HepG2 (cell line): ENCODE measurements around the gene THADA.

Experiments used
- EZH2 ChIP-seq: conservative IDR thresholded peaks from 2 replicates; pipeline ENCODE4 v1.6.1; 2012; ENCODE audit warnings: mild to moderate bottlenecking, low read depth, low read length, moderate library complexity
- MTA1 ChIP-seq: sonication (generic); formaldehyde crosslinking; IDR thresholded peaks from 2 replicates; pipeline ENCODE4 v1.4.0; 2020; ENCODE audit warnings: missing genetic modification reagents, mild to moderate bottlenecking, borderline replicate concordance
- POLR2A ChIP-seq, 2 experiments: IDR thresholded peaks; 2 replicates each; pipeline ENCODE4 v1.6.1; 2011; ENCODE audit warnings: low read depth in 2 of 2, low read length in 2 of 2, mild to moderate bottlenecking in 1 of 2, moderate library complexity in 1 of 2; ENCODE audit not compliant: insufficient read depth in 1 of 2
- SIN3A ChIP-seq: IDR thresholded peaks from 2 replicates; pipeline ENCODE4 v1.6.1; 2011; ENCODE audit warnings: low read depth, mild to moderate bottlenecking, control low read depth, low read length, borderline replicate concordance
- TF ChIP-seq, protein P1 (sequence below): sonication (generic); formaldehyde crosslinking; IDR thresholded peaks from 2 replicates; pipeline ENCODE4 v1.4.0; 2020; ENCODE audit warnings: missing genetic modification reagents

DNA sequence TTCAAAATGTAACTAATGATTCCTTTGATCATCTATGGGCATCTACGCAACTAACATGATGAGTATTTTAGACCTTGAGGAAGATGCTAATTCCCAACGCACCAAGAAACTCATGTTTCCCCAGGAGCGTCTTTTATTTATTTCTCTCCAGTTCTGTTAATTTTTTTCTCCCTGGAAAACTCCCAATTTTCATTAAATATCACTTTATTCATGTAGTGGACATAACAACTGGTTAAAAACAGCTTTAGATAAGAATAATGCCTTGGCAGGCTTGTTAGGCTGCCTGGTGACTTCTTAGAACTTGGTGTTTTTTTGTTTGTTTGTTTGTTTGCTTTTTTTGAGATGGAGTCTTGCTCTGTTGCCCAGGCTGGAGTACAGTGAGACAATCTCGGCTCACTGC, 306.5 kb downstream of the THADA start:
- TF ChIP-seq, protein P1, sequence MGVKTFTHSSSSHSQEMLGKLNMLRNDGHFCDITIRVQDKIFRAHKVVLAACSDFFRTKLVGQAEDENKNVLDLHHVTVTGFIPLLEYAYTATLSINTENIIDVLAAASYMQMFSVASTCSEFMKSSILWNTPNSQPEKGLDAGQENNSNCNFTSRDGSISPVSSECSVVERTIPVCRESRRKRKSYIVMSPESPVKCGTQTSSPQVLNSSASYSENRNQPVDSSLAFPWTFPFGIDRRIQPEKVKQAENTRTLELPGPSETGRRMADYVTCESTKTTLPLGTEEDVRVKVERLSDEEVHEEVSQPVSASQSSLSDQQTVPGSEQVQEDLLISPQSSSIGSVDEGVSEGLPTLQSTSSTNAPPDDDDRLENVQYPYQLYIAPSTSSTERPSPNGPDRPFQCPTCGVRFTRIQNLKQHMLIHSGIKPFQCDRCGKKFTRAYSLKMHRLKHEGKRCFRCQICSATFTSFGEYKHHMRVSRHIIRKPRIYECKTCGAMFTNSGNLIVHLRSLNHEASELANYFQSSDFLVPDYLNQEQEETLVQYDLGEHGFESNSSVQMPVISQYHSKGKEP: no peak
- TF ChIP-seq EZH2 (no peak), POLR2A (IDR thresholded peaks at IDR 0.05; ENCODE audit: insufficient read depth in 1 of 2, low read depth in 2 of 2, low read length in 2 of 2) (no peak), SIN3A (no peak), MTA1 (no peak)
